Thyroid gland (tissue), 4 donors: Measurements from ENCODE around the gene ANKRD60.

ENCODE experiments used
- POLR2A ChIP-seq, 2 donors: fragments of 450-650 bp; IDR thresholded peaks; one replicate each; pipeline ENCODE4 v1.6.1; 2017; ENCODE audit warnings: antibody characterized with exemption in 2 of 2, mild to moderate bottlenecking in 2 of 2, moderate library complexity in 1 of 2
- TF ChIP-seq, protein P1 (sequence below), 6 experiments: fragments of 200-600 bp in 3 of 6; fragments of 450-650 bp in 3 of 6; sonication (generic) in 3 of 6; IDR thresholded peaks; one replicate each; pipeline ENCODE4 v1.5.1; 2016 to 2019; ENCODE audit warnings: antibody characterized with exemption in 6 of 6, mild to moderate bottlenecking in 2 of 6, inconsistent platforms in 1 of 6, moderate library complexity in 1 of 6

DNA sequence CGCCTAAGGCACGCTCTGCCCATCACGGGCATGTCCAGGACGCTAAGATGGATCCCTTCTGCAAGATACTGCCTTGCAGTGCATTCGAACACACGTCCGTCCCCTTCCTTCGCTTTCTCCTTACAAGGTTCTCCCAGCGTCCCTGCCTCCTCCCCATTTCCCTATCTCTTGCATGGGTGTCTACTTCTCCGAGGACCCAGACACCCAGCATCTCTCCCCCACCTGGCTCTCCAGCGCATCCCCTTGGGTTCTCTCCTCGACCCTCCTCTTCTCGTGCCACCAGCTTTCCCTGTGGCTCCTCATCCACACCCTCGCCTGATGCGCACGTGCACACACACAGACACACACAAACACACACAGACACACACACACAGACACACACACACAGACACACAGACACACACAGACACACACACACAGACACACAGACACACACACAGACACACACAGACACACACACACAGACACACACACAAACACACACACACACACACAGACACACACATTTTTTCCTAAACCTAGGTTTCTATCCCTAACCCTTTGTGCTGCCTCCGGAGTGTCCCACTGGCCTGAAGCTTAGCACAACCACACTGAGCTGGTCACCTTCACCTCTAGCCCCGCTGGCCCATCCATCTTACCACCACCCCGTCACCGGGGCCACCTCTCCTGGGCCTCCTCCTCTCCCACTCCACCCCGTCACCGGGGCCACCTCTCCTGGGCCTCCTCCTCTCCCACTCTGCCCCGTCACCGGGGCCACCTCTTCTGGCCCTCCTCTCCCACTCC is 31.9 kb downstream of the ANKRD60 start:
- no peak for TF ChIP-seq POLR2A (IDR thresholded peaks at IDR 0.05)
- TF ChIP-seq, protein P1, sequence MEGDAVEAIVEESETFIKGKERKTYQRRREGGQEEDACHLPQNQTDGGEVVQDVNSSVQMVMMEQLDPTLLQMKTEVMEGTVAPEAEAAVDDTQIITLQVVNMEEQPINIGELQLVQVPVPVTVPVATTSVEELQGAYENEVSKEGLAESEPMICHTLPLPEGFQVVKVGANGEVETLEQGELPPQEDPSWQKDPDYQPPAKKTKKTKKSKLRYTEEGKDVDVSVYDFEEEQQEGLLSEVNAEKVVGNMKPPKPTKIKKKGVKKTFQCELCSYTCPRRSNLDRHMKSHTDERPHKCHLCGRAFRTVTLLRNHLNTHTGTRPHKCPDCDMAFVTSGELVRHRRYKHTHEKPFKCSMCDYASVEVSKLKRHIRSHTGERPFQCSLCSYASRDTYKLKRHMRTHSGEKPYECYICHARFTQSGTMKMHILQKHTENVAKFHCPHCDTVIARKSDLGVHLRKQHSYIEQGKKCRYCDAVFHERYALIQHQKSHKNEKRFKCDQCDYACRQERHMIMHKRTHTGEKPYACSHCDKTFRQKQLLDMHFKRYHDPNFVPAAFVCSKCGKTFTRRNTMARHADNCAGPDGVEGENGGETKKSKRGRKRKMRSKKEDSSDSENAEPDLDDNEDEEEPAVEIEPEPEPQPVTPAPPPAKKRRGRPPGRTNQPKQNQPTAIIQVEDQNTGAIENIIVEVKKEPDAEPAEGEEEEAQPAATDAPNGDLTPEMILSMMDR (IDR thresholded peaks at IDR 0.05), result no peak
